Measurements from ENCODE around the gene DXO.
"Not testable (repeated sequence)": the region's sequence is repeated elsewhere in the genome, so short reads cannot be mapped to it uniquely, and the experiment has no call there.

GRCh38 chr6:32003301-32003700, 31.4 kb upstream of the DXO start:
- TF ChIP-seq, protein P1, sequence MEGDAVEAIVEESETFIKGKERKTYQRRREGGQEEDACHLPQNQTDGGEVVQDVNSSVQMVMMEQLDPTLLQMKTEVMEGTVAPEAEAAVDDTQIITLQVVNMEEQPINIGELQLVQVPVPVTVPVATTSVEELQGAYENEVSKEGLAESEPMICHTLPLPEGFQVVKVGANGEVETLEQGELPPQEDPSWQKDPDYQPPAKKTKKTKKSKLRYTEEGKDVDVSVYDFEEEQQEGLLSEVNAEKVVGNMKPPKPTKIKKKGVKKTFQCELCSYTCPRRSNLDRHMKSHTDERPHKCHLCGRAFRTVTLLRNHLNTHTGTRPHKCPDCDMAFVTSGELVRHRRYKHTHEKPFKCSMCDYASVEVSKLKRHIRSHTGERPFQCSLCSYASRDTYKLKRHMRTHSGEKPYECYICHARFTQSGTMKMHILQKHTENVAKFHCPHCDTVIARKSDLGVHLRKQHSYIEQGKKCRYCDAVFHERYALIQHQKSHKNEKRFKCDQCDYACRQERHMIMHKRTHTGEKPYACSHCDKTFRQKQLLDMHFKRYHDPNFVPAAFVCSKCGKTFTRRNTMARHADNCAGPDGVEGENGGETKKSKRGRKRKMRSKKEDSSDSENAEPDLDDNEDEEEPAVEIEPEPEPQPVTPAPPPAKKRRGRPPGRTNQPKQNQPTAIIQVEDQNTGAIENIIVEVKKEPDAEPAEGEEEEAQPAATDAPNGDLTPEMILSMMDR (IDR thresholded peaks at IDR 0.05) = not testable (repeated sequence)
- TF ChIP-seq POLR2A (IDR thresholded peaks at IDR 0.05) = not testable (repeated sequence)

Measured in lower leg skin (tissue), 3 donors.